A549 (cell line): Measurements from ENCODE around the gene MITD1. TPM values are rescaled to one million over a fixed set of nuclear protein-coding genes. Genes with fewer than 3 reads are reported as not detected.

ENCODE experiments used
- ATAC-seq, 2 experiments: fragments of 200-7000 bp in 1 of 2; fragments of >200 bp in 1 of 2; cut with Nextera tagmentation in 1 of 2; cut with Tn5 transposase in 1 of 2; 3 replicates each; pipeline versions ENCODE4 v1.8.0 to v1.9.1; 2018 to 2020; ENCODE audit warnings: mild to moderate bottlenecking in 1 of 2, moderate library complexity in 1 of 2
- CTCF ChIA-PET: fragments of 300-600 bp; sonication (Branson Sonifier 250); formaldehyde crosslinking; extraction: SDS; loops from one replicate; lab custom pipeline; 2021; ENCODE audit warnings: antibody characterized with exemption, inconsistent platforms; lab: Yijun Ruan, JAX
- POLR2A ChIA-PET: fragments of 350-600 bp; formaldehyde crosslinking; extraction: SDS; loops from one replicate; lab custom pipeline; 2021; ENCODE audit warnings: antibody characterized with exemption, inconsistent platforms; lab: Yijun Ruan, JAX
- DNase-seq, 2 experiments: peaks; one replicate each; pipeline versions ENCODE4 v3.0.0 to v3.0.0-alpha.2; 2011 to 2016; ENCODE audit warnings: low read depth in 1 of 2, low spot score in 1 of 2
- FAIRE-seq: peaks from 2 replicates; lab custom pipeline; 2011; peaks lifted over from hg19 to GRCh38; lab: Jason Lieb, UNC
- H3K27ac ChIP-seq, 2 experiments: fragments of >200 bp; sonication (Bioruptor Twin); formaldehyde crosslinking; 3 replicates each; pipeline ENCODE4 v1.5.1; 2016 to 2017
- H3K4me1 ChIP-seq: fragments of >200 bp; sonication (Bioruptor Twin); formaldehyde crosslinking; 3 replicates; pipeline ENCODE4 v1.6.1; 2016
- H3K4me2 ChIP-seq: fragments of >200 bp; sonication (Bioruptor Twin); formaldehyde crosslinking; 3 replicates; pipeline ENCODE4 v1.6.1; 2016
- H3K4me3 ChIP-seq: fragments of >200 bp; sonication (Bioruptor Twin); formaldehyde crosslinking; 3 replicates; pipeline ENCODE4 v1.5.1; 2016
- H3K9me3 ChIP-seq: fragments of >200 bp; sonication (Bioruptor Twin); formaldehyde crosslinking; 3 replicates; pipeline ENCODE4 v1.6.1; 2016
- BCL3 ChIP-seq: fragments of >200 bp; sonication (Bioruptor Twin); formaldehyde crosslinking; IDR thresholded peaks from 3 replicates; pipeline ENCODE4 v1.6.1; 2016
- CEBPB ChIP-seq, 2 experiments: fragments of >200 bp in 1 of 2; sonication (Bioruptor Twin) in 1 of 2; formaldehyde crosslinking in 1 of 2; IDR thresholded peaks; 2 replicates each; pipeline ENCODE4 v1.6.1; 2012 to 2016
- CHD2 ChIP-seq: fragments of 150-350 bp; IDR thresholded peaks from 2 replicates; pipeline ENCODE4 v1.6.1; 2014; ENCODE audit warnings: low read length; ENCODE audit not compliant: partially characterized antibody
- CHD4 ChIP-seq: fragments of 200-600 bp; sonication (generic); IDR thresholded peaks from 2 replicates; pipeline ENCODE4 v1.6.1; 2016; ENCODE audit warnings: antibody characterized with exemption, mild to moderate bottlenecking, borderline replicate concordance
- CTCF ChIP-seq: fragments of >200 bp; sonication (Bioruptor Twin); formaldehyde crosslinking; IDR thresholded peaks from 3 replicates; pipeline ENCODE4 v1.5.1; 2016
- EHF ChIP-seq: fragments of 250-450 bp; sonication (Bioruptor Pico); IDR thresholded peaks from 2 replicates; pipeline ENCODE4 v1.5.0; 2020; ENCODE audit warnings: mild to moderate bottlenecking
- ESRRA ChIP-seq: fragments of 150-350 bp; IDR thresholded peaks from 2 replicates; pipeline ENCODE4 v1.6.1; 2014; ENCODE audit warnings: mild to moderate bottlenecking, low read length, borderline replicate concordance
- KDM1A ChIP-seq: fragments of 200-600 bp; sonication (generic); IDR thresholded peaks from 2 replicates; pipeline ENCODE4 v1.6.1; 2016; ENCODE audit warnings: low read depth, mild to moderate bottlenecking
- MAFK ChIP-seq: fragments of 450-650 bp; IDR thresholded peaks from 2 replicates; pipeline ENCODE4 v1.6.1; 2014; ENCODE audit not compliant: partially characterized antibody
- MAX ChIP-seq: IDR thresholded peaks from 2 replicates; pipeline ENCODE4 v1.6.1; 2012
- MAZ ChIP-seq: fragments of 150-350 bp; IDR thresholded peaks from 2 replicates; pipeline ENCODE4 v1.6.1; 2014; ENCODE audit warnings: antibody characterized with exemption, low read depth, low read length, borderline replicate concordance
- MYC ChIP-seq: IDR thresholded peaks from 2 replicates; pipeline ENCODE4 v1.6.1; 2012; ENCODE audit warnings: mild to moderate bottlenecking, inconsistent platforms, low read length, improper control_type of control experiment, borderline replicate concordance
- NFE2L2 ChIP-seq: fragments of 150-350 bp; conservative IDR thresholded peaks from 2 replicates; pipeline ENCODE4 v1.6.1; 2014; ENCODE audit warnings: low read length
- NPAS2 ChIP-seq: fragments of 250-450 bp; sonication (Bioruptor Pico); IDR thresholded peaks from 2 replicates; pipeline ENCODE4 v1.8.0; 2022; ENCODE audit warnings: mild to moderate bottlenecking, moderate library complexity, borderline replicate concordance
- PBX3 ChIP-seq: IDR thresholded peaks from 2 replicates; pipeline ENCODE4 v1.6.1; 2012
- POLR2AphosphoS2 ChIP-seq: conservative IDR thresholded peaks from 2 replicates; pipeline ENCODE4 v1.6.1; 2012; ENCODE audit warnings: low read length, improper control_type of control experiment, inconsistent platforms
- RARB ChIP-seq: fragments of 250-450 bp; sonication (Bioruptor Pico); IDR thresholded peaks from 2 replicates; pipeline ENCODE4 v1.8.0; 2021; ENCODE audit warnings: mild to moderate bottlenecking, moderate library complexity
- RCOR1 ChIP-seq: fragments of 150-350 bp; IDR thresholded peaks from 2 replicates; pipeline ENCODE4 v1.6.1; 2014; ENCODE audit warnings: antibody characterized with exemption, low read length, low read depth
- RNF2 ChIP-seq: fragments of 200-600 bp; sonication (generic); IDR thresholded peaks from 2 replicates; pipeline ENCODE4 v1.6.1; 2016; ENCODE audit warnings: low read depth, mild to moderate bottlenecking, antibody characterized with exemption, moderate library complexity, borderline replicate concordance
- SMC3 ChIP-seq: fragments of >200 bp; sonication (Bioruptor Twin); formaldehyde crosslinking; IDR thresholded peaks from 3 replicates; pipeline ENCODE4 v1.6.1; 2018; ENCODE audit warnings: inconsistent platforms
- USF2 ChIP-seq: fragments of 450-650 bp; IDR thresholded peaks from 2 replicates; pipeline ENCODE4 v1.6.1; 2014; ENCODE audit warnings: antibody characterized with exemption
- ZSCAN20 ChIP-seq: fragments of 250-450 bp; sonication (Bioruptor Pico); IDR thresholded peaks from 2 replicates; pipeline ENCODE4 v1.8.0; 2022; ENCODE audit warnings: mild to moderate bottlenecking, moderate library complexity
- WGBS: methylation state at CpG from one replicate; pipeline ENCODE4 v1.1.6; 2017; ENCODE audit errors: missing lambda C conversion rate; 5-methylcytosine and 5-hydroxymethylcytosine counted together
- polyA plus RNA-seq, 4 experiments: library from polyadenylated mRNA; depleted of rRNA in 3 of 4; stranded (reverse); fragments of >200 nt; fragmentation: RNase III in 1 of 4; extraction: RNeasy Plus Mini Kit Qiagen cat#74134 plus additional on column Dnase treatment in 1 of 4; gene quantifications; 2 replicates in 3 of 4; 3 replicates in 1 of 4; pipeline ENCODE4 v1.2.3, GENCODE V29; 2011 to 2017
- TF ChIP-seq, protein P1 (sequence below): fragments of 200-600 bp; sonication (generic); IDR thresholded peaks from 2 replicates; pipeline ENCODE4 v1.6.1; 2016; ENCODE audit warnings: antibody characterized with exemption, mild to moderate bottlenecking, moderate library complexity
- TF ChIP-seq, protein P2 (sequence below): fragments of 250-450 bp; sonication (Bioruptor Pico); IDR thresholded peaks from 2 replicates; pipeline ENCODE4 v1.5.0; 2020; ENCODE audit warnings: low read depth, mild to moderate bottlenecking, moderate library complexity

MITD1 gene
- polyA plus RNA-seq, 2 of the 4 experiments (the other 2 are of a cell fraction): 33.7 to 37.1 TPM

- 77% methylated on average over 1 of the region's 1 CpG for WGBS
- Histone ChIP-seq H3K9me3 (no peaks in the 10 kb centered on the region), H3K27ac (no peak overlapping the region), H3K4me3 (no peak overlapping the region), H3K4me2 (no peak overlapping the region), H3K4me1 (peaks cover 10% of the 10 kb centered on the region; the same call in 1 of the 3 replicates)
- CTCF ChIA-PET: interaction anchor here (1.4 kb wide), 1 partner anchor 507 kb away, joined by 3 read pairs; no protein-coding TSS in a partner anchor
- FAIRE-seq (no peak), ATAC-seq (no peak), DNase-seq (no peak)
- no peak for TF ChIP-seq MAFK
- no peak for TF ChIP-seq NFE2L2
- no peak for TF ChIP-seq ESRRA
- no peak for TF ChIP-seq CTCF
- no peak for TF ChIP-seq KDM1A
- TF ChIP-seq ZSCAN20 (CRISPR knock-in tag): no peak
- POLR2A ChIA-PET: no interaction called here
These were observed 24.0 kb downstream of the MITD1 start for GRCh38 chr2:99156891-99157290.

DNA sequence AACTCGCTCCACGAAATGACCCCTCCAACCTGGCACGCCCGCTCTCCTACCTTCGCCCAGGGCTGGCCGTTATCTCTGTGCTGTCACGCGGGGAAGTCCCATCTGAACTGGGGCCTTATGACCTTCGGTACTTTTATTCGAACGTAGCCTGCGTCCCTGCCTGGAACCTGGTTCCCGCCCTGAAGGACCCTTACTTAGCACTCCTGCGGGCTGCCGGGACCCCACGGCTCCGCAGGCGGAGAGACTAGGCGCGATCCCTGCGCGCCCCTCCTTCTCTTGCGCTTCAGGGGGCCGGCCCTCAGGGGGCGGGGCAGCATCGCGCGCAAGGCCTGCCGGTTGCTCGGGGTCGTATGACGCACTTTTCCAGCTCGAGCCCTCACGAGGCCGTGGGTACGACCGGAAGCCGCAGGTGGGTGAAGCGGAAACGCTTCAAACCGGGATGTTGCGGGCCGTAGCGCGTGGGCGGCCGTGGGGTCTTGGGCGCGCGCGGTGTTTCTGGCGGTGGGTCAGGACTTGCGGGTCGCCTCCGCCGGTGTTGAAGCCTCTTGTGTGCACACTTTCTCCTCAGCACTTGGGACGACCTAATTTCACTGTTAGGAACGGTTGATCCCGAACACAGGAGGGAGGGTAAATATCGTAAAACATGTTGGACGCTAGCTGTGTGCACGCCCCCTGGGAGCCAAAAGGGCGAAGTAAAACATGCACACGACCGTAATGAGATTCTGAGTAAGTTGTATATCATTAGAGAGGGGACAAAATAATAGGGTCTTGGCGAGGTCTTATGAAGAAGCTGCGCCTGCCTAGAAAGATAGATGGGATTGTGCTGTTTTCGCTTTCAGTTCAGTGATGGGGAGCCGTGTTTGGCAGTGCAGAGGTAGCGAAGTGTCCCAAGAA, 26.0 kb downstream of the MITD1 start, which contains the start of the genes LIPT1 and TSGA10:
Gene LIPT1 (plus strand): TSS at position 325 of the 894 bp plus-strand sequence. CDS start 6,991 bp downstream, outside the sequence.
Gene TSGA10 (minus strand): TSS at position 300 of the 894 bp plus-strand sequence. CDS start 45,503 bp downstream, outside the sequence.
- H3K27ac ChIP-seq: peak within 1 kb of the TSS; percentile 83 to 92
- ATAC-seq (peak; percentile 98 to 99), DNase-seq (peak; percentile 88 to 94), FAIRE-seq (no peak)
- H3K4me1 ChIP-seq: peaks cover 10% of the 10 kb centered on the region; the same call in 1 of the 3 replicates
- peak within 1 kb of the TSS; percentile 94 for H3K4me2 ChIP-seq
- peak within 1 kb of the TSS; percentile 59 for H3K4me3 ChIP-seq
- ChIA-PET POLR2A (interaction anchor here (0.6 to 4.4 kb wide), 10 partner anchors 9 to 505 kb away, joined by 3 to 54 read pairs (median 6); partner anchors contain the start of genes C2orf15, EIF5B, MITD1 and MRPL30), CTCF (interaction anchor here (1.0 to 2.3 kb wide), 3 partner anchors 13 to 336 kb away, joined by 3 to 14 read pairs (median 3); partner anchors contain the start of gene C2orf15)
- WGBS: under 1% methylated on average over 28 of the region's 70 CpGs
- H3K9me3 ChIP-seq: no peaks in the 10 kb centered on the region
- TF ChIP-seq, protein P1, sequence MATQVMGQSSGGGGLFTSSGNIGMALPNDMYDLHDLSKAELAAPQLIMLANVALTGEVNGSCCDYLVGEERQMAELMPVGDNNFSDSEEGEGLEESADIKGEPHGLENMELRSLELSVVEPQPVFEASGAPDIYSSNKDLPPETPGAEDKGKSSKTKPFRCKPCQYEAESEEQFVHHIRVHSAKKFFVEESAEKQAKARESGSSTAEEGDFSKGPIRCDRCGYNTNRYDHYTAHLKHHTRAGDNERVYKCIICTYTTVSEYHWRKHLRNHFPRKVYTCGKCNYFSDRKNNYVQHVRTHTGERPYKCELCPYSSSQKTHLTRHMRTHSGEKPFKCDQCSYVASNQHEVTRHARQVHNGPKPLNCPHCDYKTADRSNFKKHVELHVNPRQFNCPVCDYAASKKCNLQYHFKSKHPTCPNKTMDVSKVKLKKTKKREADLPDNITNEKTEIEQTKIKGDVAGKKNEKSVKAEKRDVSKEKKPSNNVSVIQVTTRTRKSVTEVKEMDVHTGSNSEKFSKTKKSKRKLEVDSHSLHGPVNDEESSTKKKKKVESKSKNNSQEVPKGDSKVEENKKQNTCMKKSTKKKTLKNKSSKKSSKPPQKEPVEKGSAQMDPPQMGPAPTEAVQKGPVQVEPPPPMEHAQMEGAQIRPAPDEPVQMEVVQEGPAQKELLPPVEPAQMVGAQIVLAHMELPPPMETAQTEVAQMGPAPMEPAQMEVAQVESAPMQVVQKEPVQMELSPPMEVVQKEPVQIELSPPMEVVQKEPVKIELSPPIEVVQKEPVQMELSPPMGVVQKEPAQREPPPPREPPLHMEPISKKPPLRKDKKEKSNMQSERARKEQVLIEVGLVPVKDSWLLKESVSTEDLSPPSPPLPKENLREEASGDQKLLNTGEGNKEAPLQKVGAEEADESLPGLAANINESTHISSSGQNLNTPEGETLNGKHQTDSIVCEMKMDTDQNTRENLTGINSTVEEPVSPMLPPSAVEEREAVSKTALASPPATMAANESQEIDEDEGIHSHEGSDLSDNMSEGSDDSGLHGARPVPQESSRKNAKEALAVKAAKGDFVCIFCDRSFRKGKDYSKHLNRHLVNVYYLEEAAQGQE: peak; percentile 38; the same call in 1 of the 2 replicates
- TF ChIP-seq SMC3 (no peak; the same call in 2 of the 3 replicates), EHF (CRISPR knock-in tag) (no peak), BCL3 (peak; percentile 75; the same call in 2 of the 3 replicates), PBX3 (no peak), MAX (peak; percentile 97), MAZ (0 out of 2 replicates have a peak, but pooled peaks have one; percentile 44), USF2 (no peak), POLR2AphosphoS2 (no peak), RNF2 (no peak), CHD4 (no peak), NFE2L2 (no peak), NPAS2 (CRISPR knock-in tag) (no peak), MYC (peak; percentile 87), CEBPB (IDR thresholded peaks at IDR 0.05) (no peak), RCOR1 (no peak), RARB (CRISPR knock-in tag) (no peak), ZSCAN20 (CRISPR knock-in tag) (no peak), CHD2 (peak; percentile 14), KDM1A (no peak)
- TF ChIP-seq, protein P2, sequence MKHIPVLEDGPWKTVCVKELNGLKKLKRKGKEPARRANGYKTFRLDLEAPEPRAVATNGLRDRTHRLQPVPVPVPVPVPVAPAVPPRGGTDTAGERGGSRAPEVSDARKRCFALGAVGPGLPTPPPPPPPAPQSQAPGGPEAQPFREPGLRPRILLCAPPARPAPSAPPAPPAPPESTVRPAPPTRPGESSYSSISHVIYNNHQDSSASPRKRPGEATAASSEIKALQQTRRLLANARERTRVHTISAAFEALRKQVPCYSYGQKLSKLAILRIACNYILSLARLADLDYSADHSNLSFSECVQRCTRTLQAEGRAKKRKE (CRISPR knock-in tag): no peak
